H9 (cell line): ENCODE measurements around the gene RAMAC. TPM values are rescaled to one million over a fixed set of nuclear protein-coding genes. Genes with fewer than 3 reads are reported as not detected.

Source experiments
- DNase-seq: peaks from one replicate; pipeline ENCODE4 v3.0.0-alpha.2; 2017
- H2AFZ ChIP-seq: one replicate; pipeline ENCODE4 v1.6.1; 2013; ENCODE audit warnings: mild to moderate bottlenecking, low read length, control low read depth, moderate library complexity
- H2AK5ac ChIP-seq: 2 replicates; pipeline ENCODE4 v1.6.1; 2013; ENCODE audit warnings: low read length, control low read depth, mixed read lengths; ENCODE audit not compliant: insufficient read length
- H2BK120ac ChIP-seq: one replicate; pipeline ENCODE4 v1.6.1; 2013; ENCODE audit warnings: low read depth, mild to moderate bottlenecking, low read length, control low read depth, inconsistent platforms; ENCODE audit not compliant: poor library complexity, severe bottlenecking
- H2BK12ac ChIP-seq: 2 replicates; pipeline ENCODE4 v1.6.1; 2013; ENCODE audit warnings: low read length, control low read depth, mixed read lengths, low read depth; ENCODE audit not compliant: insufficient read length
- H2BK15ac ChIP-seq: 2 replicates; pipeline ENCODE4 v1.6.1; 2013; ENCODE audit warnings: low read depth, low read length, control low read depth
- H2BK20ac ChIP-seq: one replicate; pipeline ENCODE4 v1.6.1; 2013; ENCODE audit warnings: low read depth, mild to moderate bottlenecking, low read length, control low read depth, inconsistent platforms; ENCODE audit not compliant: poor library complexity, severe bottlenecking
- H2BK5ac ChIP-seq: 2 replicates; pipeline ENCODE4 v1.6.1; 2013; ENCODE audit warnings: low read length, control low read depth, mixed read lengths; ENCODE audit not compliant: insufficient read length
- H3K14ac ChIP-seq: 2 replicates; pipeline ENCODE4 v1.6.1; 2013; ENCODE audit warnings: low read length, control low read depth; ENCODE audit not compliant: insufficient read depth
- H3K18ac ChIP-seq: 2 replicates; pipeline ENCODE4 v1.6.1; 2013; ENCODE audit warnings: low read depth, mild to moderate bottlenecking, mixed read lengths, low read length, control low read depth; ENCODE audit not compliant: insufficient read length
- H3K23ac ChIP-seq: 2 replicates; pipeline ENCODE4 v1.6.1; 2013; ENCODE audit warnings: low read length, control low read depth, mixed read lengths, low read depth; ENCODE audit not compliant: insufficient read length
- H3K23me2 ChIP-seq: 2 replicates; pipeline ENCODE4 v1.6.1; 2013; ENCODE audit warnings: low read depth, mild to moderate bottlenecking, mixed read lengths, low read length, control low read depth; ENCODE audit not compliant: insufficient read length, poor library complexity, severe bottlenecking
- H3K27ac ChIP-seq: 2 replicates; pipeline ENCODE4 v1.5.1; 2013; ENCODE audit warnings: low read length, control low read depth, mixed read lengths, low read depth; ENCODE audit not compliant: insufficient read length
- H3K27me3 ChIP-seq: 2 replicates; pipeline ENCODE4 v1.6.1; 2013; ENCODE audit warnings: low read length, control low read depth, inconsistent platforms; ENCODE audit not compliant: insufficient read depth
- H3K4ac ChIP-seq: 2 replicates; pipeline ENCODE4 v1.6.1; 2013; ENCODE audit warnings: low read depth, mild to moderate bottlenecking, control low read depth, inconsistent platforms, low read length, moderate library complexity
- H3K4me1 ChIP-seq: 2 replicates; pipeline ENCODE4 v1.6.1; 2013; ENCODE audit warnings: low read length, control low read depth, inconsistent platforms; ENCODE audit not compliant: insufficient read depth
- H3K4me2 ChIP-seq: 2 replicates; pipeline ENCODE4 v1.6.1; 2013; ENCODE audit warnings: low read length, control low read depth, mixed read lengths; ENCODE audit not compliant: insufficient read length, insufficient read depth
- H3K56ac ChIP-seq: 2 replicates; pipeline ENCODE4 v1.6.1; 2013; ENCODE audit warnings: low read depth, mild to moderate bottlenecking, mixed read lengths, low read length, control low read depth; ENCODE audit not compliant: insufficient read length
- H3K79me1 ChIP-seq: 2 replicates; pipeline ENCODE4 v1.6.1; 2013; ENCODE audit warnings: low read depth, mild to moderate bottlenecking, moderate library complexity, low read length, control low read depth, inconsistent platforms; ENCODE audit not compliant: insufficient read depth, poor library complexity, severe bottlenecking
- H3K79me2 ChIP-seq: 2 replicates; pipeline ENCODE4 v1.6.1; 2013; ENCODE audit warnings: low read length, control low read depth, inconsistent platforms; ENCODE audit not compliant: insufficient read depth
- H3K9ac ChIP-seq: 2 replicates; pipeline ENCODE4 v1.6.1; 2013; ENCODE audit warnings: low read length, control low read depth, mixed read lengths; ENCODE audit not compliant: insufficient read length; ENCODE audit errors: extremely low read depth
- H3K9me3 ChIP-seq: one replicate; pipeline ENCODE4 v1.6.1; 2013; ENCODE audit warnings: low read depth, low read length, inconsistent platforms; ENCODE audit not compliant: control insufficient read depth
- H3T11ph ChIP-seq: one replicate; pipeline ENCODE4 v1.6.1; 2013; ENCODE audit warnings: mild to moderate bottlenecking, low read length, control low read depth, inconsistent platforms
- H4K20me1 ChIP-seq: one replicate; pipeline ENCODE4 v1.6.1; 2013; ENCODE audit not compliant: control insufficient read depth, insufficient read length, insufficient read depth
- H4K5ac ChIP-seq: 2 replicates; pipeline ENCODE4 v1.6.1; 2013; ENCODE audit warnings: low read depth, mild to moderate bottlenecking, mixed read lengths, low read length, control low read depth; ENCODE audit not compliant: insufficient read length
- H4K8ac ChIP-seq: replicated peaks from 2 replicates; pipeline ENCODE4 v1.6.1; 2013; ENCODE audit warnings: low read length, control low read depth, mixed read lengths, low read depth; ENCODE audit not compliant: insufficient read length
- H4K91ac ChIP-seq: 2 replicates; pipeline ENCODE4 v1.6.1; 2013; ENCODE audit warnings: low read depth, mild to moderate bottlenecking, moderate library complexity, mixed read lengths, low read length, control low read depth; ENCODE audit not compliant: insufficient read length
- H3K27ac Mint-ChIP-seq, 3 experiments: 2 replicates in 2 of 3; 3 replicates in 1 of 3; pipeline ENCODE4 v1.8.0; 2020 to 2021; ENCODE audit warnings: mixed read lengths in 3 of 3, mild to moderate bottlenecking in 1 of 3, moderate library complexity in 1 of 3
- H3K27me3 Mint-ChIP-seq: 2 replicates; pipeline ENCODE4 v1.8.0; 2021; ENCODE audit warnings: low read depth, mild to moderate bottlenecking, moderate library complexity, mixed read lengths
- H3K36me3 Mint-ChIP-seq, 3 experiments: 2 replicates in 2 of 3; 3 replicates in 1 of 3; pipeline ENCODE4 v1.8.0; 2020 to 2021; ENCODE audit warnings: low read depth in 3 of 3, mixed read lengths in 3 of 3; ENCODE audit not compliant: insufficient read depth in 1 of 3
- H3K4me1 Mint-ChIP-seq, 2 experiments: 2 replicates each; pipeline ENCODE4 v1.8.0; 2020; ENCODE audit warnings: mixed read lengths in 2 of 2
- H3K4me3 Mint-ChIP-seq, 2 experiments: 2 replicates in 1 of 2; 3 replicates in 1 of 2; pipeline ENCODE4 v1.8.0; 2020 to 2021; ENCODE audit warnings: mild to moderate bottlenecking in 2 of 2, mixed read lengths in 2 of 2, moderate library complexity in 1 of 2
- H3K9me3 Mint-ChIP-seq, 2 experiments: 2 replicates in 1 of 2; 3 replicates in 1 of 2; pipeline ENCODE4 v1.8.0; 2020; ENCODE audit warnings: mild to moderate bottlenecking in 2 of 2, mixed read lengths in 2 of 2, moderate library complexity in 1 of 2
- WGBS: extraction: QIAGEN DNeasy Blood & Tissue Kit; methylation state at CpG from one replicate; pipeline ENCODE4 v1.1.7; 2013; ENCODE audit warnings: missing lambda C conversion rate, low lambda C conversion rate, mixed read lengths; ENCODE audit not compliant: insufficient read length; ENCODE audit errors: extremely low coverage; 5-methylcytosine and 5-hydroxymethylcytosine counted together
- total RNA-seq: library from RNA; stranded (reverse); gene quantifications from 2 replicates; pipeline ENCODE4 v1.2.1, GENCODE V29; 2021
- TF ChIP-seq, protein P1 (sequence below): fragments of 200-600 bp; sonication (generic); conservative IDR thresholded peaks from 3 replicates; pipeline ENCODE4 v1.8.0; 2021; ENCODE audit warnings: antibody characterized with exemption, mild to moderate bottlenecking

Gene RAMAC
- total RNA-seq, 1 experiment from 2014 or later: 35.8 TPM

DNA sequence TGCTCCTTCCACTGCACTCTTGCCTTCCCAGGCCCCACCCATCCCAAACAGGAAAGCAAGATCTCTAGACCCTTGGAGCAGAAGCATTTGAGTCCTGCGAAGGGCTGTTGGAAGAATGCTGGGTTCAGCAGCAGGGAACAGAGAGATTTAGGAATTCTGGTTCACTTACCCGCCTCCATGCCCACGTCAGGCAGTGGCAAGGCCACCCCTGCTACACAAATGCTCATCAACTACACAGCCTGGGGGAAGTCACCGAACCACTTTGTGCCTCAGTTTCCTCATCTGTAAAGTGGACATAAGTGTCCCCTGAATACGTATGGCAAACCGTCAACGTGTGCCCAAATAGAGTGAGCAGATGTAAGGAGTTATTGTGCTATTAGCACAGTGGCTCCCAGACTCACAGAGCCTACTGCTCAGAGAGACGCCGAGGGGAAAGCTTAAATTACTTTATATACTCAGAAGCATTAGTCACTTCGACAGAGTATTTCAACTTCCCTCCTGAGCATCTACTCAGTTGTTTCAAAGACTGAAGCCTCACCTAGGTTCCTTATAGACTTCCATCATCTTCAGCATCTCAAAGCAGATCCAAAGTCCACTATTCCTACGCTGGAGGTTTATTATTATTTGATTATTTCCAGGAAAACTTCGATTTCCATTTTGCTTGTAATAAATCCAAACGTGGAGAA lies 34.4 kb upstream of the RAMAC start:
- peaks cover 8% of the 10 kb centered on the region for H3K23me2 ChIP-seq
- no peak overlapping the region for H4K5ac ChIP-seq
- no peak overlapping the region for H3K27ac Mint-ChIP-seq
- no peak overlapping the region; a peak in 2 of 5 replicates for H3K4me3 Mint-ChIP-seq
- WGBS: no CpG with 5 or more reads among the region's 13 CpGs
- TF ChIP-seq, protein P1, sequence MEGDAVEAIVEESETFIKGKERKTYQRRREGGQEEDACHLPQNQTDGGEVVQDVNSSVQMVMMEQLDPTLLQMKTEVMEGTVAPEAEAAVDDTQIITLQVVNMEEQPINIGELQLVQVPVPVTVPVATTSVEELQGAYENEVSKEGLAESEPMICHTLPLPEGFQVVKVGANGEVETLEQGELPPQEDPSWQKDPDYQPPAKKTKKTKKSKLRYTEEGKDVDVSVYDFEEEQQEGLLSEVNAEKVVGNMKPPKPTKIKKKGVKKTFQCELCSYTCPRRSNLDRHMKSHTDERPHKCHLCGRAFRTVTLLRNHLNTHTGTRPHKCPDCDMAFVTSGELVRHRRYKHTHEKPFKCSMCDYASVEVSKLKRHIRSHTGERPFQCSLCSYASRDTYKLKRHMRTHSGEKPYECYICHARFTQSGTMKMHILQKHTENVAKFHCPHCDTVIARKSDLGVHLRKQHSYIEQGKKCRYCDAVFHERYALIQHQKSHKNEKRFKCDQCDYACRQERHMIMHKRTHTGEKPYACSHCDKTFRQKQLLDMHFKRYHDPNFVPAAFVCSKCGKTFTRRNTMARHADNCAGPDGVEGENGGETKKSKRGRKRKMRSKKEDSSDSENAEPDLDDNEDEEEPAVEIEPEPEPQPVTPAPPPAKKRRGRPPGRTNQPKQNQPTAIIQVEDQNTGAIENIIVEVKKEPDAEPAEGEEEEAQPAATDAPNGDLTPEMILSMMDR: no peak
- no peak overlapping the region for H3K23ac ChIP-seq
- no peak overlapping the region for H2BK20ac ChIP-seq
- H3K9me3 Mint-ChIP-seq: no peaks in the 10 kb centered on the region
- no peak overlapping the region for H4K8ac ChIP-seq
- H3K9ac ChIP-seq: no peak overlapping the region
- H3K18ac ChIP-seq: no peak overlapping the region
- H3K27me3 ChIP-seq: peaks cover 2% of the 10 kb centered on the region; the same call in 1 of the 2 replicates
- no peak overlapping the region for H3K14ac ChIP-seq
- no peak overlapping the region for H3T11ph ChIP-seq
- peak overlapping the region; percentile 42 for H3K4me2 ChIP-seq
- H2AK5ac ChIP-seq: no peak overlapping the region
- no peak overlapping the region for H2BK15ac ChIP-seq
- no peak for DNase-seq
- no peaks in the 10 kb centered on the region for H3K36me3 Mint-ChIP-seq
- H2AFZ ChIP-seq: no peak overlapping the region
- no peaks in the 10 kb centered on the region for H3K79me1 ChIP-seq
- no peak overlapping the region for H2BK12ac ChIP-seq
- H3K4me1 ChIP-seq: no peaks in the 10 kb centered on the region
- peaks cover 5 to 8% of the 10 kb centered on the region in 2 experiments; a peak in 3 of 4 replicates for H3K4me1 Mint-ChIP-seq
- H3K27me3 Mint-ChIP-seq: peaks cover 14% of the 10 kb centered on the region
- H3K56ac ChIP-seq: no peak overlapping the region
- no peak overlapping the region for H2BK120ac ChIP-seq
- no peaks in the 10 kb centered on the region for H3K9me3 ChIP-seq
- H4K20me1 ChIP-seq: no peaks in the 10 kb centered on the region
- no peak overlapping the region for H3K27ac ChIP-seq
- no peaks in the 10 kb centered on the region for H3K79me2 ChIP-seq
- no peak overlapping the region for H4K91ac ChIP-seq
- no peak overlapping the region for H2BK5ac ChIP-seq
- H3K4ac ChIP-seq: no peak overlapping the region
